ENCODE measurements around the gene BNC2.

Gene BNC2

GRCh38 chr9:16773116-16773515 lies 97.4 kb downstream of the BNC2 start:
- Mint-ChIP-seq H3K4me1 (peaks cover 37% of the 10 kb centered on the region), H3K36me3 (ENCODE audit: low read depth) (peaks cover 2% of the 10 kb centered on the region), H3K4me3 (no peak overlapping the region), H3K27ac (no peak overlapping the region), H3K27me3 (ENCODE audit: low read depth) (no peaks in the 10 kb centered on the region), H3K9me3 (no peaks in the 10 kb centered on the region)
- TF ChIP-seq CTCF (IDR thresholded peaks at IDR 0.05; ENCODE audit: unreplicated experiment in 3 of 3): no peak

GRCh38 chr9:16771356-16771755 lies 99.1 kb downstream of the BNC2 start:
- Mint-ChIP-seq H3K36me3 (ENCODE audit: low read depth) (no peaks in the 10 kb centered on the region), H3K27me3 (ENCODE audit: low read depth) (no peaks in the 10 kb centered on the region), H3K27ac (peak overlapping the region; percentile 2 to 63 (median 20)), H3K4me1 (peaks cover 49% of the 10 kb centered on the region), H3K4me3 (no peak overlapping the region), H3K9me3 (no peaks in the 10 kb centered on the region)
- no peak for TF ChIP-seq CTCF (IDR thresholded peaks at IDR 0.05; ENCODE audit: unreplicated experiment in 3 of 3)

- Mint-ChIP-seq H3K4me1 (peaks cover 52% of the 10 kb centered on the region), H3K36me3 (ENCODE audit: low read depth) (no peaks in the 10 kb centered on the region), H3K27ac (no peak overlapping the region), H3K4me3 (no peak overlapping the region), H3K9me3 (no peaks in the 10 kb centered on the region), H3K27me3 (ENCODE audit: low read depth) (no peaks in the 10 kb centered on the region)
- TF ChIP-seq CTCF (IDR thresholded peaks at IDR 0.05; ENCODE audit: unreplicated experiment in 3 of 3): no peak
Measured at GRCh38 chr9:16769291-16769690, 101.2 kb downstream of the BNC2 start.

- Mint-ChIP-seq H3K27me3 (ENCODE audit: low read depth) (no peaks in the 10 kb centered on the region), H3K4me1 (peaks cover 56% of the 10 kb centered on the region), H3K36me3 (ENCODE audit: low read depth) (no peaks in the 10 kb centered on the region), H3K9me3 (no peaks in the 10 kb centered on the region), H3K27ac (peak overlapping the region in 1 of 3 experiments; percentile 11), H3K4me3 (no peak overlapping the region)
- TF ChIP-seq CTCF (IDR thresholded peaks at IDR 0.05; ENCODE audit: unreplicated experiment in 3 of 3): no peak
Measured at GRCh38 chr9:16768816-16769215, 101.7 kb downstream of the BNC2 start.

GRCh38 chr9:16767366-16767765 lies 103.1 kb downstream of the BNC2 start:
- Mint-ChIP-seq H3K4me1 (peaks cover 55% of the 10 kb centered on the region), H3K27me3 (ENCODE audit: low read depth) (no peaks in the 10 kb centered on the region), H3K4me3 (no peak overlapping the region), H3K36me3 (ENCODE audit: low read depth) (no peaks in the 10 kb centered on the region), H3K9me3 (no peaks in the 10 kb centered on the region), H3K27ac (peak overlapping the region in 2 of 3 experiments; percentile 33 to 42)
- TF ChIP-seq CTCF (IDR thresholded peaks at IDR 0.05; ENCODE audit: unreplicated experiment in 3 of 3): no peak

- no peak for TF ChIP-seq CTCF (IDR thresholded peaks at IDR 0.05; ENCODE audit: unreplicated experiment in 3 of 3)
- peaks cover 39% of the 10 kb centered on the region for H3K4me1 Mint-ChIP-seq
- H3K27ac Mint-ChIP-seq: peak overlapping the region; percentile 2 to 47 (median 29)
- H3K4me3 Mint-ChIP-seq: no peak overlapping the region
- no peaks in the 10 kb centered on the region for H3K9me3 Mint-ChIP-seq
- no peaks in the 10 kb centered on the region for H3K27me3 Mint-ChIP-seq (ENCODE audit: low read depth)
- H3K36me3 Mint-ChIP-seq (ENCODE audit: low read depth): no peaks in the 10 kb centered on the region
Measured at GRCh38 chr9:16763946-16764345, 106.5 kb downstream of the BNC2 start.
